ENCODE measurements around the gene TPSB2.
"Not testable (repeated sequence)": the region's sequence is repeated elsewhere in the genome, so short reads cannot be mapped to it uniquely, and the experiment has no call there.

TPSB2 gene

GRCh38 chr16:1193143-1193824, 36.7 kb downstream of the TPSB2 start:
- Histone ChIP-seq H3K9me3 (ENCODE audit: control insufficient read depth, insufficient read depth, low read length) (no peaks in the 10 kb centered on the region), H3K4me3 (ENCODE audit: low read length) (no peak overlapping the region), H3K79me2 (ENCODE audit: control insufficient read depth, low read length) (no peaks in the 10 kb centered on the region), H3K27me3 (ENCODE audit: control insufficient read depth, low read length) (no peaks in the 10 kb centered on the region), H3F3A (ENCODE audit: control insufficient read depth, insufficient read depth) (no peaks in the 10 kb centered on the region), H3K4me2 (ENCODE audit: low read length) (no peak overlapping the region), H3K9me2 (replicated peaks; ENCODE audit: control insufficient read depth, low read length) (no peaks in the 10 kb centered on the region), H3K4me1 (ENCODE audit: control insufficient read depth, low read length) (no peaks in the 10 kb centered on the region), H3K36me3 (ENCODE audit: control insufficient read depth, low read length) (no peaks in the 10 kb centered on the region), H4K20me1 (ENCODE audit: control insufficient read depth, insufficient read depth, low read depth, low read length) (no peaks in the 10 kb centered on the region), H3K27ac (ENCODE audit: low read depth, low read length) (no peak overlapping the region)
- TF ChIP-seq EZH2phosphoT487 (IDR thresholded peaks at IDR 0.05; ENCODE audit: borderline replicate concordance, low read length), result no peak
- TF ChIP-seq CTCF (IDR thresholded peaks at IDR 0.05; ENCODE audit: low read depth, low read length, poor library complexity, severe bottlenecking), result no peak

- Histone ChIP-seq H3K9me2 (replicated peaks; ENCODE audit: control insufficient read depth, low read length) (no peaks in the 10 kb centered on the region), H3K27ac (ENCODE audit: low read depth, low read length) (no peak overlapping the region), H3K4me1 (ENCODE audit: control insufficient read depth, low read length) (no peaks in the 10 kb centered on the region), H3K27me3 (ENCODE audit: control insufficient read depth, low read length) (no peaks in the 10 kb centered on the region), H3K4me2 (ENCODE audit: low read length) (no peak overlapping the region), H3F3A (ENCODE audit: control insufficient read depth, insufficient read depth) (no peaks in the 10 kb centered on the region), H3K4me3 (ENCODE audit: low read length) (no peak overlapping the region), H3K36me3 (ENCODE audit: control insufficient read depth, low read length) (no peaks in the 10 kb centered on the region), H4K20me1 (ENCODE audit: control insufficient read depth, insufficient read depth, low read depth, low read length) (no peaks in the 10 kb centered on the region), H3K9me3 (ENCODE audit: control insufficient read depth, insufficient read depth, low read length) (no peaks in the 10 kb centered on the region), H3K79me2 (ENCODE audit: control insufficient read depth, low read length) (no peaks in the 10 kb centered on the region)
- TF ChIP-seq EZH2phosphoT487 (IDR thresholded peaks at IDR 0.05; ENCODE audit: borderline replicate concordance, low read length) (no peak), CTCF (IDR thresholded peaks at IDR 0.05; ENCODE audit: low read depth, low read length, poor library complexity, severe bottlenecking) (no peak)
Measured at GRCh38 chr16:1192384-1193073, 37.5 kb downstream of the TPSB2 start.

GRCh38 chr16:1190789-1191188, 39.2 kb downstream of the TPSB2 start:
- not testable (repeated sequence) for H3K79me2 ChIP-seq (ENCODE audit: control insufficient read depth, low read length); H3K4me1 ChIP-seq (ENCODE audit: control insufficient read depth, low read length); H3K36me3 ChIP-seq (ENCODE audit: control insufficient read depth, low read length); H4K20me1 ChIP-seq (ENCODE audit: control insufficient read depth, insufficient read depth, low read depth, low read length); H3K27me3 ChIP-seq (ENCODE audit: control insufficient read depth, low read length); H3K9me3 ChIP-seq (ENCODE audit: control insufficient read depth, insufficient read depth, low read length); H3K4me3 ChIP-seq (ENCODE audit: low read length); H3K27ac ChIP-seq (ENCODE audit: low read depth, low read length); H3F3A ChIP-seq (ENCODE audit: control insufficient read depth, insufficient read depth); H3K4me2 ChIP-seq (ENCODE audit: low read length); H3K9me2 ChIP-seq (replicated peaks; ENCODE audit: control insufficient read depth, low read length)

- H3K4me3 ChIP-seq (ENCODE audit: low read length), result no peak overlapping the region
- H3K27ac ChIP-seq (ENCODE audit: low read depth, low read length), result no peak overlapping the region
- H3K4me1 ChIP-seq (ENCODE audit: control insufficient read depth, low read length), result no peaks in the 10 kb centered on the region
- no peaks in the 10 kb centered on the region for H3K9me3 ChIP-seq (ENCODE audit: control insufficient read depth, insufficient read depth, low read length)
- H3K9me2 ChIP-seq (replicated peaks; ENCODE audit: control insufficient read depth, low read length), result no peaks in the 10 kb centered on the region
- no peaks in the 10 kb centered on the region for H4K20me1 ChIP-seq (ENCODE audit: control insufficient read depth, insufficient read depth, low read depth, low read length)
- no peak overlapping the region for H3K4me2 ChIP-seq (ENCODE audit: low read length)
- TF ChIP-seq CTCF (IDR thresholded peaks at IDR 0.05; ENCODE audit: low read depth, low read length, poor library complexity, severe bottlenecking) (no peak), EZH2phosphoT487 (IDR thresholded peaks at IDR 0.05; ENCODE audit: borderline replicate concordance, low read length) (no peak)
- H3F3A ChIP-seq (ENCODE audit: control insufficient read depth, insufficient read depth), result no peaks in the 10 kb centered on the region
- no peaks in the 10 kb centered on the region for H3K36me3 ChIP-seq (ENCODE audit: control insufficient read depth, low read length)
- no peaks in the 10 kb centered on the region for H3K79me2 ChIP-seq (ENCODE audit: control insufficient read depth, low read length)
- no peaks in the 10 kb centered on the region for H3K27me3 ChIP-seq (ENCODE audit: control insufficient read depth, low read length)
Measured at GRCh38 chr16:1189455-1189854, 40.5 kb downstream of the TPSB2 start.

Data from DOHH2 (cell line).